A673 (cell line): ENCODE data around the gene AKAIN1.

ENCODE experiments used
- CTCF ChIP-seq: fragments of 300-800, 200-600 bp; sonication (generic); conservative IDR thresholded peaks from 2 replicates; pipeline ENCODE4 v1.5.1; 2017; ENCODE audit warnings: low read depth, mild to moderate bottlenecking, antibody characterized with exemption, low read length, moderate library complexity, mixed read lengths
- EZH2 ChIP-seq: fragments of 200-600 bp; sonication (generic); IDR thresholded peaks from 2 replicates; pipeline ENCODE4 v1.6.1; 2017; ENCODE audit warnings: borderline replicate concordance, low read depth, mild to moderate bottlenecking, mixed read lengths, antibody characterized with exemption, low read length; ENCODE audit not compliant: poor library complexity, severe bottlenecking

GRCh38 chr18:5103286-5103685 is 93.8 kb downstream of the AKAIN1 start:
- TF ChIP-seq CTCF (no peak), EZH2 (no peak)
